GM23338 (cell line): ENCODE results near the gene COBL. TPM values are rescaled to one million over a fixed set of nuclear protein-coding genes. Genes with fewer than 3 reads are reported as not detected.

Experiments
- ATAC-seq: fragments of 200-7000 bp; cut with Tn5 transposase; 3 replicates; pipeline ENCODE4 v1.9.1; 2020
- DNase-seq: peaks from one replicate; pipeline ENCODE4 v3.0.0-alpha.2; 2015; ENCODE audit warnings: low spot score
- H2AFZ ChIP-seq: fragments of 200-600 bp; sonication (generic); 2 replicates; pipeline ENCODE4 v1.8.0; 2016; ENCODE audit warnings: antibody characterized with exemption, mild to moderate bottlenecking, moderate library complexity
- H3F3A ChIP-seq: fragments of 200-600 bp; sonication (generic); replicated peaks from 2 replicates; pipeline ENCODE4 v1.8.0; 2017; ENCODE audit warnings: antibody characterized with exemption, mixed run types, low read depth
- H3K27ac ChIP-seq: fragments of 200-600 bp; sonication (generic); 2 replicates; pipeline ENCODE4 v1.6.1; 2016; ENCODE audit warnings: low read depth
- H3K27me3 ChIP-seq: fragments of 200-600 bp; sonication (generic); 2 replicates; pipeline ENCODE4 v1.8.0; 2016; ENCODE audit warnings: mild to moderate bottlenecking, mixed run types, moderate library complexity; ENCODE audit not compliant: insufficient read depth
- H3K36me3 ChIP-seq: fragments of 200-600 bp; sonication (generic); 2 replicates; pipeline ENCODE4 v1.8.0; 2016; ENCODE audit warnings: mild to moderate bottlenecking; ENCODE audit not compliant: insufficient read depth
- H3K4me1 ChIP-seq: fragments of 200-600 bp; sonication (generic); 2 replicates; pipeline ENCODE4 v1.8.0; 2016; ENCODE audit warnings: mild to moderate bottlenecking, moderate library complexity; ENCODE audit not compliant: insufficient read depth
- H3K4me2 ChIP-seq: fragments of 200-600 bp; sonication (generic); 2 replicates; pipeline ENCODE4 v1.7.1; 2017; ENCODE audit warnings: mixed run types
- H3K4me3 ChIP-seq: fragments of 200-600 bp; sonication (generic); 2 replicates; pipeline ENCODE4 v1.6.1; 2016; ENCODE audit warnings: mixed run types
- H3K79me2 ChIP-seq: fragments of 200-600 bp; sonication (generic); replicated peaks from 2 replicates; pipeline ENCODE4 v1.8.0; 2017; ENCODE audit warnings: mild to moderate bottlenecking; ENCODE audit not compliant: insufficient read depth
- H3K9me2 ChIP-seq: fragments of 200-600 bp; sonication (generic); 2 replicates; pipeline ENCODE4 v1.8.0; 2017; ENCODE audit not compliant: insufficient read depth
- H4K20me1 ChIP-seq: fragments of 200-600 bp; sonication (generic); replicated peaks from 2 replicates; pipeline ENCODE4 v1.8.0; 2017; ENCODE audit warnings: mild to moderate bottlenecking; ENCODE audit not compliant: insufficient read depth
- H3K27ac Mint-ChIP-seq: 2 replicates; pipeline ENCODE4 v1.8.0; 2020; ENCODE audit warnings: inconsistent platforms, mild to moderate bottlenecking, moderate library complexity, mixed read lengths
- H3K27me3 Mint-ChIP-seq: 3 replicates; pipeline ENCODE4 v1.8.0; 2022; ENCODE audit warnings: low read depth, mild to moderate bottlenecking, moderate library complexity, mixed read lengths, inconsistent platforms; ENCODE audit not compliant: insufficient read depth, poor library complexity
- H3K36me3 Mint-ChIP-seq: 3 replicates; pipeline ENCODE4 v1.8.0; 2021; ENCODE audit warnings: low read depth, mild to moderate bottlenecking, inconsistent platforms, moderate library complexity, mixed read lengths
- H3K4me1 Mint-ChIP-seq: 3 replicates; pipeline ENCODE4 v1.8.0; 2020; ENCODE audit warnings: mild to moderate bottlenecking, inconsistent platforms, mixed read lengths
- H3K4me3 Mint-ChIP-seq: 3 replicates; pipeline ENCODE4 v1.8.0; 2021; ENCODE audit warnings: moderate library complexity, mild to moderate bottlenecking, inconsistent platforms, mixed read lengths
- H3K9me3 Mint-ChIP-seq: 3 replicates; pipeline ENCODE4 v1.8.0; 2020; ENCODE audit warnings: moderate library complexity, mild to moderate bottlenecking, inconsistent platforms, mixed read lengths
- JUNB ChIP-seq: IDR thresholded peaks from one replicate; pipeline ENCODE4 v1.6.1; 2016; ENCODE audit warnings: antibody characterized with exemption; ENCODE audit not compliant: unreplicated experiment
- NANOG ChIP-seq: IDR thresholded peaks from 2 replicates; pipeline ENCODE4 v1.6.1; 2016; ENCODE audit warnings: antibody characterized with exemption, borderline replicate concordance
- ZNF114 ChIP-seq: fragments of 250-450 bp; sonication (Bioruptor Pico); IDR thresholded peaks from 2 replicates; pipeline ENCODE4 v1.5.0; 2020; ENCODE audit warnings: mild to moderate bottlenecking, moderate library complexity
- polyA plus RNA-seq: library from polyadenylated mRNA; unstranded; fragments of >200 nt; fragmentation: Nextera tagmentation; extraction: Ambion mirVana; gene quantifications from 2 replicates; pipeline ENCODE4 v1.2.1, GENCODE V29; 2016
- total RNA-seq: library from RNA; depleted of rRNA; stranded (reverse); fragments of >200 nt; shearing (Covaris generic); gene quantifications from 2 replicates; pipeline ENCODE4 v1.2.3, GENCODE V29; 2014
- TF ChIP-seq, protein P1 (sequence below): IDR thresholded peaks from one replicate; pipeline ENCODE4 v1.6.1; 2018; ENCODE audit warnings: antibody characterized with exemption; ENCODE audit not compliant: unreplicated experiment
- TF ChIP-seq, protein P2 (sequence below): fragments of 250-450 bp; sonication (Bioruptor Pico); IDR thresholded peaks from 2 replicates; pipeline ENCODE4 v1.5.0; 2020; ENCODE audit warnings: mild to moderate bottlenecking, moderate library complexity
- TF ChIP-seq, protein P3 (sequence below): IDR thresholded peaks from 2 replicates; pipeline ENCODE4 v1.6.1; 2016; ENCODE audit warnings: antibody characterized with exemption

COBL gene
- total and polyA plus RNA-seq, 2 experiments from 2014 or later = 18.3 to 51.9 TPM

DNA sequence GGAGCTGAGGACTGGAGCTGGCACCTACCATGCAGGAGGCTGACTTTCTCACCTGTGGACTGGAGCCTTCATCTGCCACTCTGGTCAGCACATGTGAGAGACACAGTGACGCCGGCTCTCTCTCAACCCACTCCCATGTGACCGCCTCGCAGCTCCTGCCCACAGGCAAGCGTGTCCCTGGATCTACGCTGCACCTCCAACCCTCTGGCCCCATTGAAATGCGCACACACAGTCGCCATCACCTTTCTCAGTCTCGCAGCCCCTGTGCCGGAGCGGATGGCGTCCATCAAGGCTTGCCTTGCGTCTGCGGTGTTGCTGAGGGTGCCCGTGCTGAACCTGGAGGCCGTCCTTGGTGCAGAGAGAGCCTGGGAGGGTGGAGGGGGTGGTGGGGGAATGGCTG lies 291.7 kb downstream of the COBL start (continued):
- TF ChIP-seq, protein P1, sequence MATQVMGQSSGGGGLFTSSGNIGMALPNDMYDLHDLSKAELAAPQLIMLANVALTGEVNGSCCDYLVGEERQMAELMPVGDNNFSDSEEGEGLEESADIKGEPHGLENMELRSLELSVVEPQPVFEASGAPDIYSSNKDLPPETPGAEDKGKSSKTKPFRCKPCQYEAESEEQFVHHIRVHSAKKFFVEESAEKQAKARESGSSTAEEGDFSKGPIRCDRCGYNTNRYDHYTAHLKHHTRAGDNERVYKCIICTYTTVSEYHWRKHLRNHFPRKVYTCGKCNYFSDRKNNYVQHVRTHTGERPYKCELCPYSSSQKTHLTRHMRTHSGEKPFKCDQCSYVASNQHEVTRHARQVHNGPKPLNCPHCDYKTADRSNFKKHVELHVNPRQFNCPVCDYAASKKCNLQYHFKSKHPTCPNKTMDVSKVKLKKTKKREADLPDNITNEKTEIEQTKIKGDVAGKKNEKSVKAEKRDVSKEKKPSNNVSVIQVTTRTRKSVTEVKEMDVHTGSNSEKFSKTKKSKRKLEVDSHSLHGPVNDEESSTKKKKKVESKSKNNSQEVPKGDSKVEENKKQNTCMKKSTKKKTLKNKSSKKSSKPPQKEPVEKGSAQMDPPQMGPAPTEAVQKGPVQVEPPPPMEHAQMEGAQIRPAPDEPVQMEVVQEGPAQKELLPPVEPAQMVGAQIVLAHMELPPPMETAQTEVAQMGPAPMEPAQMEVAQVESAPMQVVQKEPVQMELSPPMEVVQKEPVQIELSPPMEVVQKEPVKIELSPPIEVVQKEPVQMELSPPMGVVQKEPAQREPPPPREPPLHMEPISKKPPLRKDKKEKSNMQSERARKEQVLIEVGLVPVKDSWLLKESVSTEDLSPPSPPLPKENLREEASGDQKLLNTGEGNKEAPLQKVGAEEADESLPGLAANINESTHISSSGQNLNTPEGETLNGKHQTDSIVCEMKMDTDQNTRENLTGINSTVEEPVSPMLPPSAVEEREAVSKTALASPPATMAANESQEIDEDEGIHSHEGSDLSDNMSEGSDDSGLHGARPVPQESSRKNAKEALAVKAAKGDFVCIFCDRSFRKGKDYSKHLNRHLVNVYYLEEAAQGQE = no peak
- TF ChIP-seq ZNF114 (CRISPR knock-in tag) (no peak), NANOG (no peak), JUNB (no peak)

DNA sequence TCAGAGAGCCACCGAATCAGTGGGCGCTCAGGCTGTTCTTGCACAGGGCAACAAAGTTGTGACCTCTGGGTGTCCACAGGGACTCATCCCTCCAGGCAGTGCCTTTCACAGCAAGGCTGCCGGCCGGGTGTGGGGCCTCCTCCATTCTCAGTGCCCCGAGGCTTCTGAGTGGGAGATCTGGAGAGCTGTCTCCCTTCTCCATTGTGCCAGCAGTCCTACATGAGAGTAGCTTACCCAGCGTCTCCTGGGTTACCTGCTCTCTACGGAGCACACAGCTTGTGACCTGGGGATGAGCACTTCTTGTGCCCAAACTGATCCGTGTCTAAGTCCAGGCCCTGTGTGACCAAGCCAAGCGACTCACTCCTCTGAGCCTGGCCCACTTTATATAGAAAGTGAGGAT lies 293.1 kb downstream of the COBL start:
- Histone ChIP-seq H3K4me2 (no peak overlapping the region), H2AFZ (no peak overlapping the region), H3K27me3 (no peaks in the 10 kb centered on the region), H3F3A (no peaks in the 10 kb centered on the region), H3K9me2 (0 out of 2 replicates have a peak, but pooled peaks cover 7% of the 10 kb centered on the region), H3K79me2 (no peaks in the 10 kb centered on the region), H4K20me1 (no peaks in the 10 kb centered on the region), H3K4me3 (no peak overlapping the region), H3K27ac (no peak overlapping the region), H3K36me3 (peaks cover 3% of the 10 kb centered on the region; the same call in 1 of the 2 replicates), H3K4me1 (no peaks in the 10 kb centered on the region)
- Mint-ChIP-seq H3K27ac (no peak overlapping the region), H3K9me3 (no peaks in the 10 kb centered on the region), H3K4me3 (no peak overlapping the region), H3K36me3 (peaks cover 15% of the 10 kb centered on the region), H3K4me1 (peaks cover 2% of the 10 kb centered on the region; the same call in 2 of the 3 replicates), H3K27me3 (peaks cover 4% of the 10 kb centered on the region)
- TF ChIP-seq, protein P2, sequence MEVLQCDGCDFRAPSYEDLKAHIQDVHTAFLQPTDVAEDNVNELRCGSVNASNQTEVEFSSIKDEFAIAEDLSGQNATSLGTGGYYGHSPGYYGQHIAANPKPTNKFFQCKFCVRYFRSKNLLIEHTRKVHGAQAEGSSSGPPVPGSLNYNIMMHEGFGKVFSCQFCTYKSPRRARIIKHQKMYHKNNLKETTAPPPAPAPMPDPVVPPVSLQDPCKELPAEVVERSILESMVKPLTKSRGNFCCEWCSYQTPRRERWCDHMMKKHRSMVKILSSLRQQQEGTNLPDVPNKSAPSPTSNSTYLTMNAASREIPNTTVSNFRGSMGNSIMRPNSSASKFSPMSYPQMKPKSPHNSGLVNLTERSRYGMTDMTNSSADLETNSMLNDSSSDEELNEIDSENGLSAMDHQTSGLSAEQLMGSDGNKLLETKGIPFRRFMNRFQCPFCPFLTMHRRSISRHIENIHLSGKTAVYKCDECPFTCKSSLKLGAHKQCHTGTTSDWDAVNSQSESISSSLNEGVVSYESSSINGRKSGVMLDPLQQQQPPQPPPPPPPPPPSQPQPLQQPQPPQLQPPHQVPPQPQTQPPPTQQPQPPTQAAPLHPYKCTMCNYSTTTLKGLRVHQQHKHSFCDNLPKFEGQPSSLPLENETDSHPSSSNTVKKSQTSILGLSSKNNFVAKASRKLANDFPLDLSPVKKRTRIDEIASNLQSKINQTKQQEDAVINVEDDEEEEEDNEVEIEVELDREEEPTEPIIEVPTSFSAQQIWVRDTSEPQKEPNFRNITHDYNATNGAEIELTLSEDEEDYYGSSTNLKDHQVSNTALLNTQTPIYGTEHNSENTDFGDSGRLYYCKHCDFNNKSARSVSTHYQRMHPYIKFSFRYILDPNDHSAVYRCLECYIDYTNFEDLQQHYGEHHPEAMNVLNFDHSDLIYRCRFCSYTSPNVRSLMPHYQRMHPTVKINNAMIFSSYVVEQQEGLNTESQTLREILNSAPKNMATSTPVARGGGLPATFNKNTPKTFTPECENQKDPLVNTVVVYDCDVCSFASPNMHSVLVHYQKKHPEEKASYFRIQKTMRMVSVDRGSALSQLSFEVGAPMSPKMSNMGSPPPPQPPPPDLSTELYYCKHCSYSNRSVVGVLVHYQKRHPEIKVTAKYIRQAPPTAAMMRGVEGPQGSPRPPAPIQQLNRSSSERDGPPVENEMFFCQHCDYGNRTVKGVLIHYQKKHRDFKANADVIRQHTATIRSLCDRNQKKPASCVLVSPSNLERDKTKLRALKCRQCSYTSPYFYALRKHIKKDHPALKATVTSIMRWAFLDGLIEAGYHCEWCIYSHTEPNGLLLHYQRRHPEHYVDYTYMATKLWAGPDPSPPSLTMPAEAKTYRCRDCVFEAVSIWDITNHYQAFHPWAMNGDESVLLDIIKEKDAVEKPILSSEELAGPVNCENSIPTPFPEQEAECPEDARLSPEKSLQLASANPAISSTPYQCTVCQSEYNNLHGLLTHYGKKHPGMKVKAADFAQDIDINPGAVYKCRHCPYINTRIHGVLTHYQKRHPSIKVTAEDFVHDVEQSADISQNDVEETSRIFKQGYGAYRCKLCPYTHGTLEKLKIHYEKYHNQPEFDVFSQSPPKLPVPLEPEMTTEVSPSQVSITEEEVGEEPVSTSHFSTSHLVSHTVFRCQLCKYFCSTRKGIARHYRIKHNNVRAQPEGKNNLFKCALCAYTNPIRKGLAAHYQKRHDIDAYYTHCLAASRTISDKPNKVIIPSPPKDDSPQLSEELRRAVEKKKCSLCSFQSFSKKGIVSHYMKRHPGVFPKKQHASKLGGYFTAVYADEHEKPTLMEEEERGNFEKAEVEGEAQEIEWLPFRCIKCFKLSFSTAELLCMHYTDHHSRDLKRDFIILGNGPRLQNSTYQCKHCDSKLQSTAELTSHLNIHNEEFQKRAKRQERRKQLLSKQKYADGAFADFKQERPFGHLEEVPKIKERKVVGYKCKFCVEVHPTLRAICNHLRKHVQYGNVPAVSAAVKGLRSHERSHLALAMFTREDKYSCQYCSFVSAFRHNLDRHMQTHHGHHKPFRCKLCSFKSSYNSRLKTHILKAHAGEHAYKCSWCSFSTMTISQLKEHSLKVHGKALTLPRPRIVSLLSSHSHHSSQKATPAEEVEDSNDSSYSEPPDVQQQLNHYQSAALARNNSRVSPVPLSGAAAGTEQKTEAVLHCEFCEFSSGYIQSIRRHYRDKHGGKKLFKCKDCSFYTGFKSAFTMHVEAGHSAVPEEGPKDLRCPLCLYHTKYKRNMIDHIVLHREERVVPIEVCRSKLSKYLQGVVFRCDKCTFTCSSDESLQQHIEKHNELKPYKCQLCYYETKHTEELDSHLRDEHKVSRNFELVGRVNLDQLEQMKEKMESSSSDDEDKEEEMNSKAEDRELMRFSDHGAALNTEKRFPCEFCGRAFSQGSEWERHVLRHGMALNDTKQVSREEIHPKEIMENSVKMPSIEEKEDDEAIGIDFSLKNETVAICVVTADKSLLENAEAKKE (CRISPR knock-in tag) = no peak
- TF ChIP-seq, protein P3, sequence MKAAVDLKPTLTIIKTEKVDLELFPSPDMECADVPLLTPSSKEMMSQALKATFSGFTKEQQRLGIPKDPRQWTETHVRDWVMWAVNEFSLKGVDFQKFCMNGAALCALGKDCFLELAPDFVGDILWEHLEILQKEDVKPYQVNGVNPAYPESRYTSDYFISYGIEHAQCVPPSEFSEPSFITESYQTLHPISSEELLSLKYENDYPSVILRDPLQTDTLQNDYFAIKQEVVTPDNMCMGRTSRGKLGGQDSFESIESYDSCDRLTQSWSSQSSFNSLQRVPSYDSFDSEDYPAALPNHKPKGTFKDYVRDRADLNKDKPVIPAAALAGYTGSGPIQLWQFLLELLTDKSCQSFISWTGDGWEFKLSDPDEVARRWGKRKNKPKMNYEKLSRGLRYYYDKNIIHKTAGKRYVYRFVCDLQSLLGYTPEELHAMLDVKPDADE = no peak
- ATAC-seq (no peak), DNase-seq (no peak)
